ENCODE data around the gene CTSO. TPM values are rescaled to one million over a fixed set of nuclear protein-coding genes. Genes with fewer than 3 reads are reported as not detected.
A peak's percentile ranks its signal among the peaks of the same experiment; 100 is the strongest.

Gene CTSO
- polyA plus RNA-seq, 1 donor (not counting 4 experiments of a cell fraction or from before 2014, with no cell fraction given), result 3.3 TPM

DNA sequence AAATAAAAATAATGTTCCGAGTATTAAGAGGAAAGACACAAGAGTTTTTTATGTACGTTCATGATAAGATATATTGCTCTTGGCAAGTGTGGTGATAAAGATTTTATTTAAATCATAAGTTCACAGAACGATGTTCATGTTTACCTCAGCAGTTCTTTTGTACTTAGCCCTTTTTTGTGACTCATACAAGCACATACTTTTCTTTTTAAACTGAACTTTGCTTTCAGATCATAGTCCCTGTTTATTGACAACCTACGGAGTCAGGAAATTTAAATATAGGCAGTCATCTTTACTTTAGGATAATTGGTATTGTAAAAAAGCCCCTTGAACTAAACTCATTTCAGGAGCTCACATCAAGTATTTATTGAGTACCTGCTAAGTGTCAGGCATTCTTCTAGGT, 1.3 kb upstream of the CTSO start:
- H3K4me3 ChIP-seq (ENCODE audit: control insufficient read depth in 2 of 3, extremely low read depth in 1 of 3, insufficient read depth in 2 of 3, low read depth in 1 of 3, low read length in 3 of 3), result no peak overlapping the region
- H4K20me1 ChIP-seq (ENCODE audit: control insufficient read depth, extremely low read depth, insufficient read depth, low read length), result no peaks in the 10 kb centered on the region
- H3K27me3 ChIP-seq (ENCODE audit: control insufficient read depth, extremely low read depth, insufficient read depth, low read length), result no peaks in the 10 kb centered on the region
- FAIRE-seq, result no peak
- H2AFZ ChIP-seq (ENCODE audit: control insufficient read depth, low read length), result no peak overlapping the region
- dilution Hi-C loops (cut with MboI; ENCODE audit: extremely low pct_ligation_motif_present, low sequenced_read_pairs), result no loop called here
- no peaks in the 10 kb centered on the region for H3K79me2 ChIP-seq (ENCODE audit: control insufficient read depth, insufficient read depth, low read length)
- H3K36me3 ChIP-seq (ENCODE audit: control insufficient read depth in 2 of 2, extremely low read depth in 1 of 2, insufficient read depth in 2 of 2, low read length in 2 of 2), result no peaks in the 10 kb centered on the region
- H3K9me3 ChIP-seq (ENCODE audit: control insufficient read depth, low read depth, low read length), result no peaks in the 10 kb centered on the region
- TF ChIP-seq, protein P1, sequence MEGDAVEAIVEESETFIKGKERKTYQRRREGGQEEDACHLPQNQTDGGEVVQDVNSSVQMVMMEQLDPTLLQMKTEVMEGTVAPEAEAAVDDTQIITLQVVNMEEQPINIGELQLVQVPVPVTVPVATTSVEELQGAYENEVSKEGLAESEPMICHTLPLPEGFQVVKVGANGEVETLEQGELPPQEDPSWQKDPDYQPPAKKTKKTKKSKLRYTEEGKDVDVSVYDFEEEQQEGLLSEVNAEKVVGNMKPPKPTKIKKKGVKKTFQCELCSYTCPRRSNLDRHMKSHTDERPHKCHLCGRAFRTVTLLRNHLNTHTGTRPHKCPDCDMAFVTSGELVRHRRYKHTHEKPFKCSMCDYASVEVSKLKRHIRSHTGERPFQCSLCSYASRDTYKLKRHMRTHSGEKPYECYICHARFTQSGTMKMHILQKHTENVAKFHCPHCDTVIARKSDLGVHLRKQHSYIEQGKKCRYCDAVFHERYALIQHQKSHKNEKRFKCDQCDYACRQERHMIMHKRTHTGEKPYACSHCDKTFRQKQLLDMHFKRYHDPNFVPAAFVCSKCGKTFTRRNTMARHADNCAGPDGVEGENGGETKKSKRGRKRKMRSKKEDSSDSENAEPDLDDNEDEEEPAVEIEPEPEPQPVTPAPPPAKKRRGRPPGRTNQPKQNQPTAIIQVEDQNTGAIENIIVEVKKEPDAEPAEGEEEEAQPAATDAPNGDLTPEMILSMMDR (optimal IDR thresholded peaks at IDR 0.05 in 1 of 3, IDR thresholded peaks at IDR 0.05 in 1 of 3, conservative IDR thresholded peaks at IDR 0.05 in 1 of 3; ENCODE audit: extremely low read depth in 1 of 3, insufficient read depth in 2 of 3, low read length in 3 of 3), result no peak
- no peak for TF ChIP-seq EZH2 (IDR thresholded peaks at IDR 0.05; ENCODE audit: low read length)
- H3K4me1 ChIP-seq (ENCODE audit: control insufficient read depth, extremely low read depth, insufficient read depth, low read length), result peaks cover 5% of the 10 kb centered on the region
- no peak overlapping the region for H3K27ac ChIP-seq (ENCODE audit: control insufficient read depth, insufficient read depth, low read length)
- H3K9ac ChIP-seq (ENCODE audit: control insufficient read depth, extremely low read depth, insufficient read depth, low read length), result no peak overlapping the region
- no peak for DNase-seq (ENCODE audit: low read depth, low spot score)
- H3K9me1 ChIP-seq (ENCODE audit: control insufficient read depth, extremely low read depth, insufficient read depth, low read length), result no peaks in the 10 kb centered on the region
- H3K4me2 ChIP-seq (ENCODE audit: control insufficient read depth, extremely low read depth, insufficient read depth, low read depth, low read length), result no peak overlapping the region

- H3K36me3 ChIP-seq (ENCODE audit: control insufficient read depth in 2 of 2, extremely low read depth in 1 of 2, insufficient read depth in 2 of 2, low read length in 2 of 2), result no peaks in the 10 kb centered on the region
- peak overlapping the region; percentile 85 for H3K4me2 ChIP-seq (ENCODE audit: control insufficient read depth, extremely low read depth, insufficient read depth, low read depth, low read length)
- peak overlapping the region; percentile 72 for H3K9ac ChIP-seq (ENCODE audit: control insufficient read depth, extremely low read depth, insufficient read depth, low read length)
- dilution Hi-C loops (cut with MboI; ENCODE audit: extremely low pct_ligation_motif_present, low sequenced_read_pairs), result no loop called here
- H3K27ac ChIP-seq (ENCODE audit: control insufficient read depth, insufficient read depth, low read length), result peak overlapping the region; percentile 75
- H3K4me1 ChIP-seq (ENCODE audit: control insufficient read depth, extremely low read depth, insufficient read depth, low read length), result peaks cover 5% of the 10 kb centered on the region
- H3K9me1 ChIP-seq (ENCODE audit: control insufficient read depth, extremely low read depth, insufficient read depth, low read length), result no peaks in the 10 kb centered on the region
- no peaks in the 10 kb centered on the region for H3K27me3 ChIP-seq (ENCODE audit: control insufficient read depth, extremely low read depth, insufficient read depth, low read length)
- no peaks in the 10 kb centered on the region for H4K20me1 ChIP-seq (ENCODE audit: control insufficient read depth, extremely low read depth, insufficient read depth, low read length)
- no peaks in the 10 kb centered on the region for H3K79me2 ChIP-seq (ENCODE audit: control insufficient read depth, insufficient read depth, low read length)
- DNase-seq (ENCODE audit: low read depth, low spot score) (no peak), FAIRE-seq (no peak)
- peak overlapping the region; percentile 60 to 85 (median 69) for H3K4me3 ChIP-seq (ENCODE audit: control insufficient read depth in 2 of 3, extremely low read depth in 1 of 3, insufficient read depth in 2 of 3, low read depth in 1 of 3, low read length in 3 of 3)
- peak overlapping the region; percentile 84 for H2AFZ ChIP-seq (ENCODE audit: control insufficient read depth, low read length)
- no peak for TF ChIP-seq EZH2 (IDR thresholded peaks at IDR 0.05; ENCODE audit: low read length)
- TF ChIP-seq, protein P1 (optimal IDR thresholded peaks at IDR 0.05 in 1 of 3, IDR thresholded peaks at IDR 0.05 in 1 of 3, conservative IDR thresholded peaks at IDR 0.05 in 1 of 3; ENCODE audit: extremely low read depth in 1 of 3, insufficient read depth in 2 of 3, low read length in 3 of 3), result no peak
- no peaks in the 10 kb centered on the region for H3K9me3 ChIP-seq (ENCODE audit: control insufficient read depth, low read depth, low read length)
These were observed 536 bp upstream of the CTSO start for GRCh38 chr4:155954118-155954685.

All from keratinocyte (primary cell).